Astrocyte (in vitro differentiated cells and primary cell): ENCODE data around the gene CSF1R.
"Not testable (repeated sequence)": the region's sequence is repeated elsewhere in the genome, so short reads cannot be mapped to it uniquely, and the experiment has no call there.

Experiments
- EZH2 ChIP-seq: IDR thresholded peaks from 2 replicates; pipeline ENCODE4 v1.6.1; 2012; ENCODE audit warnings: mild to moderate bottlenecking, low read length, inconsistent platforms; ENCODE audit not compliant: insufficient read depth
- TF ChIP-seq, protein P1 (sequence below): IDR thresholded peaks from 2 replicates; pipeline ENCODE4 v1.5.1; 2011; ENCODE audit warnings: low read depth, mild to moderate bottlenecking, inconsistent platforms, low read length, moderate library complexity; ENCODE audit not compliant: insufficient read depth

DNA sequence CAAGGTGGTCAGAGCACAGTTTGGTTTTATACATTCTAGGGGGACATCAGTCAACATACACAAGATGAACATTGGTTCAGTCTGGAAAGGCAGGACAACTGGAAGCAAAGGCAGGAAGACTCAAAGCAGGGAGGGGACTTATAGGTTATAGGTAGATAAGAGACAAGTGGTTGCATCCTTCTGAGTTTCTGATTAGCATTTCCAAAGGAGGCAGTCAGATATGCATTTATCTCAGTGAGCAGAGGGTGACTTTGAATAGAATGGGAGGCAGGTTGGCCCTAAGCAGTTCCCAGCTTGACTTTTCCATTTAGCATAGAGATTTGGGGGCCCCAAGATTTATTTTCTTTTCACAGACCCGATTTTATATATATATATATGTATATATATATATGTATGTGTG, 58.3 kb downstream of the CSF1R start:
- TF ChIP-seq, protein P1, sequence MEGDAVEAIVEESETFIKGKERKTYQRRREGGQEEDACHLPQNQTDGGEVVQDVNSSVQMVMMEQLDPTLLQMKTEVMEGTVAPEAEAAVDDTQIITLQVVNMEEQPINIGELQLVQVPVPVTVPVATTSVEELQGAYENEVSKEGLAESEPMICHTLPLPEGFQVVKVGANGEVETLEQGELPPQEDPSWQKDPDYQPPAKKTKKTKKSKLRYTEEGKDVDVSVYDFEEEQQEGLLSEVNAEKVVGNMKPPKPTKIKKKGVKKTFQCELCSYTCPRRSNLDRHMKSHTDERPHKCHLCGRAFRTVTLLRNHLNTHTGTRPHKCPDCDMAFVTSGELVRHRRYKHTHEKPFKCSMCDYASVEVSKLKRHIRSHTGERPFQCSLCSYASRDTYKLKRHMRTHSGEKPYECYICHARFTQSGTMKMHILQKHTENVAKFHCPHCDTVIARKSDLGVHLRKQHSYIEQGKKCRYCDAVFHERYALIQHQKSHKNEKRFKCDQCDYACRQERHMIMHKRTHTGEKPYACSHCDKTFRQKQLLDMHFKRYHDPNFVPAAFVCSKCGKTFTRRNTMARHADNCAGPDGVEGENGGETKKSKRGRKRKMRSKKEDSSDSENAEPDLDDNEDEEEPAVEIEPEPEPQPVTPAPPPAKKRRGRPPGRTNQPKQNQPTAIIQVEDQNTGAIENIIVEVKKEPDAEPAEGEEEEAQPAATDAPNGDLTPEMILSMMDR = not testable (repeated sequence)
- TF ChIP-seq EZH2 = not testable (repeated sequence)
